Mesothelial cell of epicardium (in vitro differentiated cells): ENCODE results near the gene BRIP1. TPM values are rescaled to one million over a fixed set of nuclear protein-coding genes. Genes with fewer than 3 reads are reported as not detected.
"Not testable (repeated sequence)": the region's sequence is repeated elsewhere in the genome, so short reads cannot be mapped to it uniquely, and the experiment has no call there.

Experiments
- DNase-seq, 2 experiments: peaks; one replicate each; pipeline ENCODE4 v3.0.0; 2021; ENCODE audit warnings: low spot score in 2 of 2; ENCODE audit not compliant: unreplicated experiment in 2 of 2
- H3K27ac Mint-ChIP-seq: 2 replicates; pipeline ENCODE4 v1.8.0; 2021; ENCODE audit warnings: mixed read lengths
- H3K27me3 Mint-ChIP-seq: 2 replicates; pipeline ENCODE4 v1.8.0; 2021; ENCODE audit warnings: low read depth, mixed read lengths
- H3K36me3 Mint-ChIP-seq: 2 replicates; pipeline ENCODE4 v1.8.0; 2021; ENCODE audit warnings: mixed read lengths
- H3K4me1 Mint-ChIP-seq: 2 replicates; pipeline ENCODE4 v1.8.0; 2021; ENCODE audit warnings: mixed read lengths
- H3K4me3 Mint-ChIP-seq: 2 replicates; pipeline ENCODE4 v1.8.0; 2021; ENCODE audit warnings: mild to moderate bottlenecking, moderate library complexity, mixed read lengths
- H3K9me3 Mint-ChIP-seq: 2 replicates; pipeline ENCODE4 v1.8.0; 2021; ENCODE audit warnings: mixed read lengths
- CTCF ChIP-seq: fragments of 200-600 bp; sonication (generic); IDR thresholded peaks from one replicate; pipeline ENCODE4 v1.5.0; 2021; ENCODE audit warnings: antibody characterized with exemption; ENCODE audit not compliant: unreplicated experiment
- total RNA-seq: library from RNA; stranded (reverse); gene quantifications from 3 replicates; pipeline ENCODE4 v1.2.1, GENCODE V29; 2021

Gene BRIP1
- total RNA-seq, 1 donor from 2014 or later: 12.3 TPM

- no peak overlapping the region for H3K4me3 Mint-ChIP-seq
- TF ChIP-seq CTCF: no peak
- peaks cover 13% of the 10 kb centered on the region for H3K36me3 Mint-ChIP-seq
- H3K27me3 Mint-ChIP-seq: no peaks in the 10 kb centered on the region
- no peaks in the 10 kb centered on the region for H3K4me1 Mint-ChIP-seq
- peaks cover under 1% of the 10 kb centered on the region for H3K9me3 Mint-ChIP-seq
- no peak for DNase-seq
- no peak overlapping the region for H3K27ac Mint-ChIP-seq
Observed at GRCh38 chr17:61680921-61681320, 182.4 kb downstream of the BRIP1 start.

DNA sequence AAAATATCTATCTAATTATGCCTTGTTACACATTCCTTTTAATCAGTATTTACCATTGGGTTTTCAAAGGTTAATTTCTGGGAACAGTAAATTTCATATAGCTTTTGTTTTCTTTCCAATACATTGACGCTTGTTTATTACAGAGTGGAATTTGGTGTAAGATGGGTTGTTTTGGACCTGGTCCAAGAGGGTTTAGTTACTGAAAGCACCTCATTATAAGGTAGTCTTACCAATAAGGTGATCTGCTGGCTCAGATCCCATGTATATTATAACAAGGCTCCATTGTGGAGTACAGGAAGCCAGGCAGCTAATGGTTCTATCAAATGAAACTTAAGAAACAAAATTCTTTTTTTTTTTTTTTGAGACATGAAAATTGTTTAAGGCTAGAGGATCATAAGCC lies 185.0 kb downstream of the BRIP1 start:
- Mint-ChIP-seq H3K36me3 (peaks cover 8% of the 10 kb centered on the region), H3K9me3 (peaks cover 17% of the 10 kb centered on the region), H3K27ac (no peak overlapping the region), H3K27me3 (no peaks in the 10 kb centered on the region), H3K4me1 (no peaks in the 10 kb centered on the region), H3K4me3 (no peak overlapping the region)
- TF ChIP-seq CTCF: no peak
- DNase-seq: no peak

GRCh38 chr17:61677150-61677811 lies 186.0 kb downstream of the BRIP1 start:
- H3K36me3 Mint-ChIP-seq, H3K27ac Mint-ChIP-seq, H3K4me3 Mint-ChIP-seq, DNase-seq, H3K4me1 Mint-ChIP-seq, H3K27me3 Mint-ChIP-seq: not testable (repeated sequence)
- peaks cover 17% of the 10 kb centered on the region for H3K9me3 Mint-ChIP-seq

DNA sequence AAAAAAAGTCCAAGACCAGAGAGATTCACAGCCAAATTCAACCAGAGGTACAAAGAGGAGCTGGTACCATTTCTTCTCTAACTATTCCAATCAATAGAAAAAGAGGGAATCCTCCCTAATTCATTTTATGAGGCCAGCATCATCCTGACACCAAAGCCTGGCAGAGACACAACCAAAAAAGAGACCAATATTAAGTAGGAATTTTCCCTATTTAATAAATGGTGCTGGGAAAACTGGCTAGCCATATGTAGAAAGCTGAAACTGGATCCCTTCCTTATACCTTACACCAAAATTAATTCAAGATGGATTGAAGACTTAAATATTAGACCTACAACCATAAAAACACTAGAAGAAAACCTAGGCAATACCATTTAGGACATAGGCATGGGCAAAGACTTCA lies 186.8 kb downstream of the BRIP1 start:
- not testable (repeated sequence) for H3K27ac Mint-ChIP-seq, H3K4me1 Mint-ChIP-seq, DNase-seq, H3K36me3 Mint-ChIP-seq, H3K4me3 Mint-ChIP-seq, H3K27me3 Mint-ChIP-seq
- H3K9me3 Mint-ChIP-seq: peaks cover 17% of the 10 kb centered on the region

- H3K27me3 Mint-ChIP-seq, H3K27ac Mint-ChIP-seq, H3K4me3 Mint-ChIP-seq, H3K4me1 Mint-ChIP-seq, DNase-seq, H3K36me3 Mint-ChIP-seq: not testable (repeated sequence)
- peaks cover 22% of the 10 kb centered on the region for H3K9me3 Mint-ChIP-seq
Observed at GRCh38 chr17:61674609-61675008, 188.7 kb downstream of the BRIP1 start.

DNA sequence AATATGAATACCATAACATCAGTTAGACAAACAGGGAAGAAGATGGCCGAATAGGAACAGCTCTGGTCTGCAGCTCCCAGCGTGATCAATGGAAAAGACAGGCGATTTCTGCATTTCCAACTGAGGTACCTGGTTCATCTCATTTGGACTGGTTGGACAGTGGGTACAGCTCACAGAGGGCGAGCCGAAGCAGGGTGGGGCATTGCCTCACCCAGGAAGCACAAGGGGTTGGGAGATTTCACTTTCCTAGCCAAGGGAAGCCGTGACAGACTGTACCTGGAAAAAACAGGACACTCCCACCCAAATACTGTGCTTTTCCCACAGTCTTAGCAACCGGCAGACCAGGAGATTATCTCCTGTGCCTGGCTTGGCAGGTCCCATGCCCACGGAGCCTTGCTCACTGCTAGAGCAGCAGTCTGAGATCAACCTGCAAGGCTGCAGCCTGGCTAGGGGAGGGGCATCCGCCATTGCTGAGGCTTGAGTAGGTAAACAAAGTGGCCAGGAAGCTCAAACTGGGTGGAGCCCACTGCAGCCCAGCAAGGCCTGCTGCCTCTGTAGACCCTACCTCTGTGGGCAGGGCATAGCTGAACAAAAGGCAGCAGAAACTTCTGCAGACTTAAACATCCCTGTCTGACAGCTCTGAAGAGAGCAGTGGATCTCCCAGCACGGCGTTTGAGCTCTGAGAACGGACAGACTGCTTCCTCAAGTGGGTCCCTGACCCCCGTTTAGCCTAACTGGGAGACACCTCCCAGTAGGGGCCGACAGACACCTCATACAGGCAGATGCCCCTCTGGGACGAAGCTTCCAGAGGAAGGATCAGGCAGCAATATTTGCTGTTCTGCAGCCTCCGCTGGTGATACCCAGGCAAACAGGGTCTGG lies 190.1 kb downstream of the BRIP1 start:
- H3K36me3 Mint-ChIP-seq, H3K4me1 Mint-ChIP-seq, H3K27me3 Mint-ChIP-seq, H3K4me3 Mint-ChIP-seq, H3K27ac Mint-ChIP-seq, DNase-seq: not testable (repeated sequence)
- peaks cover 22% of the 10 kb centered on the region for H3K9me3 Mint-ChIP-seq

GRCh38 chr17:61672140-61672539 lies 191.2 kb downstream of the BRIP1 start:
- Mint-ChIP-seq H3K4me3 (no peak overlapping the region), H3K9me3 (peaks cover 22% of the 10 kb centered on the region)

More at GRCh38 chr17:61672140-61672539, 191.2 kb downstream of the BRIP1 start:
- H3K36me3 Mint-ChIP-seq: no peaks in the 10 kb centered on the region
- TF ChIP-seq CTCF: no peak
- no peaks in the 10 kb centered on the region for H3K27me3 Mint-ChIP-seq
- no peak overlapping the region for H3K27ac Mint-ChIP-seq
- H3K4me1 Mint-ChIP-seq: no peaks in the 10 kb centered on the region
- no peak for DNase-seq
